ENCODE measurements around the gene SAMD1.
"Not testable (repeated sequence)": the region's sequence is repeated elsewhere in the genome, so short reads cannot be mapped to it uniquely, and the experiment has no call there.

Gene SAMD1

DNA sequence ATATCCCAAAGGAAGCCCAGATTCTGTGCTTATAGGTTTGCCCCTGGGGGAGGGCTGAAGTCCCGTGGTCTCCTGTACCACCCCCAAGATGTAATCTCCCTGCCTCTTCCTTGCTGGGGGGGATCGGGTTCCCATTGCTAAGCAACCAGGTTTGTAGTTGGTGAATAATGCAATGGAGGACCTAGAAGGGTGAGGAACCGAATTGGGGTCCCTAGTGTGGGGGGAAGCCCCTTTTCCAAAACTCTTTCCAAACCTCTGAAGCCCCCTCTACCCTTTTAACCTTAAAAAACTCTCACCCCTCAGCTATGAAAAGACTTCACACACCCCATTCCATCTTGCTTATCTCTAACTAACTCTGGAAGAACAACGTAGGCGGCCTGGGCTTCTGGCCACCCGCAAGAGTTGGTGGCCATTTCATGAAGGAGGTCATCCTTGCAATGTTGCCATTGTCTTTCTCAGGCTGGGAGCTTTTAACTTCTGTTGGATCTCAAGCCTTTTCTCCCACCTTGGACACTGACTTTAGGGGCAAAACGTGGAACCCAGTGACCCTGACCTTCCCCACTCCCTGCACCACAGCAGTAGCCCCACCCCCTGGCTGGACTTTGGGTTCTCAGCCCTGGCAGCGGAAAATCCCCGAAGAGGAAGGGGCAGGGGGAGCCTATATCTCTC is 29.3 kb downstream of the SAMD1 start:
- DNase-seq (ENCODE audit: low read depth, low spot score): no peak

DNA sequence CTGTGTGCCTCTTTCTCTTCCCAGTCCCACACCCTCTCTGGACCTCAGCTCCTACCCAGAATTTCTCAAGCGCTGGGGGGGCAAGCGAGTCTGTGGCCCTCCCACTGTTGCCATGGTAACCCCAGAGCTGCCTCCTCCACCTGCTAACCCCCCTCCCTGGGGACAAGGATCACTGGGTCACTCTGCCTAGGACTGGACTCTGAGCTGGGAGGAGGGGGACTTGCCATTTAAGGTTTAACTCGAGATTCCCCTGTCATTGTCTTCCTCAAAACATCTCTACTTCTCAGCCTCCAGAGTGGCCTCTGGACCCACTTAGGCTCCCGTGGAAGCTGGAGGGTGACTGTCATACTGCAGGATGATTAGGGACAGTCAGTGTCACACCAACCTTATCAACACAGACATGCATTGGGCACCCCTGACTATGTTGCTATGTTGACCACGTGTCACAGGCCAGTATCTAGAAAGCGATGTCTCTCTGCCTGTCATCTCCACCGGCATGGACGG is 30.8 kb downstream of the SAMD1 start:
- DNase-seq (ENCODE audit: low read depth, low spot score): no peak

DNA sequence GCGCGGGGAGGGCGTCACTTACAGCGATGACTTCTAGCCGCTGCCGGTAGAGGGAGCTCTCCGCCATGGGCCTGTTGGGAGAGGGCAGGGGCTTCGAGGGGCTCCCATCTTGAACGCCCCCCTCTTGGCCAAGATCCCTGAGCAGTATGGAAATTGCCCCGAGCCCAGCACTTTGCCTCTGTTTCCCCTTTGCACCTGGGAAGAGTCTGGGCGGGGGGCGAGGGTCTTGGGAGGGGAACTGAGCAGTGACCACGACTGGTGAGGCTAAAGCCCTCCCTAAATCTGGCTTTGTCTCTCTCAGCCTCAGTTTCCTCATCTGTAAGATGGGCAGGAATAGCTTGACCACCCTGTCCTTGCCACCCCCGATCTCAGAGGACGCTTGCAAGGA is 31.5 kb downstream of the SAMD1 start:
- DNase-seq (ENCODE audit: low read depth, low spot score): no peak

DNA sequence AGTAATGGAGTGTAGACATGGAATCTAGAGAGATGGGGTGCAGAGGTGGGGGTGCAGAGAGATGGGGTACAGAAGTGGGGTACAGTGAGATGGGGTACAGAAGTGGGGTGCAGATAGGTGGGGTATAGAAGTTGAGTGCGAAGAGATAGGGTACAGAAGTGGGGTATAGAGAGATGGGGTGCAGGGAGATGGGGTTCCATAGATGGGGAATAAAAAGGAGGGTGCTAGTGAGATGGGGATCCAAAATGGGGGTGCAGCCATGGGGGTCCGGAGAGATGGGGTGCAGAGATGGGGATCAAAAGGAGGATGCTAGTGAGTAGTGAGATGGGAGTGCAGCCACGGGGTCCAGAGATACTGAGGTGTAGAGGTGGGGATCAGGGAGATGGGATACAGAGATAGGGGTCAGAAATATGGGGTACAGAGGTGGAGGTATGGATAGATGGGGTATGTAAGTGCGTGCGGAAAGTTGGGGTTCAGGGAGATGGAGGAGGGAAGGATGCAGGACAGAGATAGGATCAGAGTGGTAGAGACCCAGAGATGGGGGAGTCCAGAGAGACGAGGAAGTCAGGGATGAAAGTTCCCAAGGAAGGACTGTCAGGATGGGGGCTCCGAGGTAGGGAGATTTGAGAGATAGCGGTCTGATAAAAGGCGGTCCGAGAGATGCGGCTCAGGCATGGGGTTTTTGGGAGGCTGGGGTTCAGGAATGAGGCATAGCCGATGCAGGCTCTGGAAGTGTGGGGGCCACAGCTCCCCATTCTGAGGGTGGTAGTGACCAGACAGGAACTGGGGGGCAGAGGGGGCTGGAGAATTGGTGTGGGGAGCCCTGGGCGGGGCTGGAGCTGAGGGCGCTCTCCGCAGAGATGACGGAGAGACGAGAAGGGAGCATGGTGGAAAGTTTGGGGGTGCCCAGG is 32.1 kb downstream of the SAMD1 start:
- no peak for DNase-seq (ENCODE audit: low read depth, low spot score)

DNA sequence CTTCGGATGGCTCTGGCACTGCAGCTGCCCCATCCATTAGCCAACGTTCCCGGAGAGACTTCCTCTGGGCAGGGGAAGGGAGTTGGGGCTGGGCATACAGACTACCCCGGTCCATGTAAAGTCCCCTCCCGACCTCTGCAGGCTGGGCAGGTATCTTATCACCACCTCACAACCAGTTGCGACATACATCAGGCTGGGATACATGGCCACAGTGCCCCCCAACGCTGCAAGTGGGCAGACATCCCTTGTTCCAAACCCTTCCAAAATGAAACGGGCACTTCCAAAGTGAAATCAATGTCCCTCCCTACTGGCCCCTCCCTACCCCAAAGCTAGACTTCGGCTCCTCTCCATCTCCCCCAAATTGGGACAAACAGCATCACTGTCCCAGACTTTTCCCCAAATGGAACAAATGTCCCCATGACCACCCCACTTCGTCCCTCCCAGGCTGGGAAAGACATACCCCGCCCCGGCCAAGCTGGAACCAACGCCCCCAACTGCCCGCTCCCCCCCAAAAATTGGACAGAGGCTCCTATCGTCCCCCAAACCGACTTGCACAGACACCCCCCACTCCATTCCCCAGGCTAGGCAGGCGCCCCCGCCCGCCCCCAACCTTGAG is 33.7 kb downstream of the SAMD1 start:
- DNase-seq (ENCODE audit: low read depth, low spot score): no peak

DNA sequence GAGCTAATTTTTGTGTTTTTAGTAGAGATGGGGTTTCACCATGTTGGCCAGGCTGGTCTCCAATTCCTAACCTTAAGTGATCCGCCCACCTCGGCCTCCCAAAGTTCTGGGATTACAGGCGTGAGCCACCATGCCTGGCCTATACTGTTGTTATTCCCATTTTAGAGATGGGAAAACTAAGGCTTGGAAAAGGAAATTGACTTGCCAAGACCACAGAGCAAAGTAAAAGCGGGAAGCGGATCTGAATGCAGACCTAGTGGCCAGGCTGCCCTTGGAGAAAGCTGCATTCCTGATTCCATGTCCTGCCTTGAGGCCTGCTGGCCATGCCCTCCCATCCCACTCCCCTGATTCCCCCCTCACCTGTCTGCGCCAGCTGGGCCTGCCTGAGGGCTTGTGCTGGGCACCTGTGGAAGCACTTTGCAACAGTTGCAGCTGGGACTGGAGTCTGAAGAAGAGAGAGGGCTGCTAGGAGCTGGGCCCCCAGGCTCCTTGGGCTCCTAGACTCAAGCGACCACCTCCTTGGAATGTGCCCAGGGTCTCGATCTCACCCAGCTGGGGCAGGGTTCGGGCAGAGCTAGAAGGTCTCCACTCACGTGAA is 34.4 kb downstream of the SAMD1 start:
- DNase-seq (ENCODE audit: low read depth, low spot score): no peak

DNA sequence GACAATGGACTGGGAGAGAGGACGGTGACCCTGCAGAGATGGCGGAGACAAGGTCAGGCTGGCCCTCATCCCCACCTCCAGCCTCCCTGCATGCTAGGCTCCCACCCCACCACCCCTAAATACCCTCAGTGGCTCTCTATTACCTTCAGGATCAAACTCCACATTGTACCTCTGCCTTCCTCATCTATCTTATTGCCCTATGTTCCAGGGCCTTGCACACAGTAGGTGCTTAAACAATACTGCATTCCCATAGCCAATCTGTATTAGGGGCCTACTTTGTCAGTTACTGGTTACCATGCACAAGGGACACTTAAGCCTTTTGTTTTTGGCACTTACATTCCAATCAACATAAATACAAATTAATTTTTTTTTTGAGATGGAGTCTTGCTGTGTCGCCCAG is 35.2 kb downstream of the SAMD1 start:
- DNase-seq (ENCODE audit: low read depth, low spot score): no peak

DNA sequence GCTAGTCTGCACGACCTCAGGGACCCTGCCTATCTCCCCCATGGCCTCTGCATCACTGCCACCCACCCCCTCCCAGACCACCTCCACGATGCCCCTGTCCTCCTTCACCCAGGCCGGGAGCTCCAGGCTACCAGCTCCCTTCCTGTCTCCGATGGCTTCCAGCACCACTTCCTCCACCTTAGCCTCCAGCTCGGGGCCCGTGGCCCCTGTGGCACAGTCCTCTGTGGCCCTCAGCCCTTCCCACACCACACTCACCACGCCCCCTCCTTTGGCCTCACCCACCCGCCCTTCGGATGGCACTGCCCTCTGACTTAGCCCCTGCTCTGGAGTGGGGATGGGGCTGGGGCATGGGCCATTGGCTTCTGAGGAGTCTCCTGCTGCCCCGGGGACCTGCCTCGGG is 35.8 kb downstream of the SAMD1 start:
- no peak for DNase-seq (ENCODE audit: low read depth, low spot score)

DNA sequence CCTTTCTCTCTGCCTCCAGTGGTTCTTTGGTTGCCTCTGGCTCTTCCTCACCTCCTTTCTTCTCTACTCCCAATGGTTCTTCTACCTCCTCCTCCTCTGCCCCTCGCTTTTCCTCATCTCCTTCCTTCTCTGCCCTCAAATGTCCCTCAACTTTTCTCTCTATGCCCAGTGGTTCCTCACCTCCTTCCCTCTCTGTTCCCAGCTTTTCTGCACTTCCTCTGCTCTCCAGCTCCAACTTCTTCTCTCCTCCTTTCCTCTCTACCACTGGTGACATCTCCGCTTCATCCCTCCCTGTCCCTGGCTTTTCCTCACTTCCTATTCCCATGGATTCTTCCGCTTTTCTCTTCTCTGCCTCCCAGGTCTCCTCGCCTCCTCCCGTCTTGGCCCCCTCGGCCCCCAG is 36.5 kb downstream of the SAMD1 start:
- no peak for DNase-seq (ENCODE audit: low read depth, low spot score)

DNA sequence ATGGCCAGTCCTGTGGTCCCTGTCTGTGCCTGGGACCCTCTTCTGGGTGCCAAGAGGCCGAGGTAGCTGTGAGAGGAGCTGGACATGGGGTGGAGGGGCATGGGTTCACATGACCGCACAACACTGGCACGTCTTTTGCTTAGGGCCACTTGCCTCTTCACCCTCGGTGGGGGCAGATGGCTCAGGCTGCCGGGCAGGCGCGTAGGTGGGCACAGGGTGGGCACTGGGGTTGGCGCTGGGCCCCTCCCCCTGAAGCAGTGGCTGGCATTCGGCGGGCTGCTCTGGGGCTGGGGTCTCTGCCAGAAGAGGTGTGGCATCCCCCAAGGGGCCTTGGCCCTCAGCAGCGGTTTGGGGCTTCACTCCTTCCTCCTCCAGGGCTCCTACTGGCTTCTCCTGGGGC is 37.1 kb downstream of the SAMD1 start:
- no peak for DNase-seq (ENCODE audit: low read depth, low spot score)

DNA sequence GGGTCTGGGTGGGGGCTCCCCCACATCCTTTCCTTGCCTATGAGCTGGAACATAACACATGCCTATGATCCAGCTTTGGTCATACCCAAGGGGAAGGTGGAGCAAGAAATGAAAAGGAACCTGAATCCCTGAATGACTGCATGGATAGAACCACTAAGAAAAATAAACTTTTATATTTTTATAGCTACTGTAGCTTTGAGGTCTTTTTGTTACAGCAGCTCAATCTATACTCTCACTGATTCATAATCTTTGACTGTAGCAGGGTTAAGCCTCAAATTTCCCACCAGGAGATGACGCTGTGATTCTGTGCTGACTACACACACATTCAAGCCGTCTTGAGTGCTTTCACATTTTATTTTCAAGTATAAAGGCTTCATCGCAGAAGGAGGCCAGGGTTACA is 37.5 kb downstream of the SAMD1 start:
- no peak for DNase-seq (ENCODE audit: low read depth, low spot score)

DNA sequence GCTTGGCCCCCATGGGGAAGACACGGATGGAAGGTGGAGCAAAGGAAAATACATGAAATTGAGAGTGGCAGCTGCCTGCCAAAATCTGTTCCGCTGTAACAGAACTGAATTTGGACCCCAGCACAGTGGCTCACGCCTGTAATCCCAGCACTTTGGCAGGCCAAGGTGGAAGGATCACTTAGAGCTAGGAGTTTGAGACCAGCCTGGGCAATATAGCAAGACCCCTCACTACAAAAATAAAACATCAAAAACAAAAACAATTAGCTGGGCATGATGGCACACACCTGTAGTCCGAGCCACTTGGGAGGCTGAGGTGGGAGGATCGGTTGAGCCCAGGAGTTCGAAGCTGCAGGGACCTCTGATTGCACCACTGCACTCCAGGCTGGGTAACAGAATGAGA is 38.1 kb downstream of the SAMD1 start:
- DNase-seq (ENCODE audit: low read depth, low spot score): no peak

DNA sequence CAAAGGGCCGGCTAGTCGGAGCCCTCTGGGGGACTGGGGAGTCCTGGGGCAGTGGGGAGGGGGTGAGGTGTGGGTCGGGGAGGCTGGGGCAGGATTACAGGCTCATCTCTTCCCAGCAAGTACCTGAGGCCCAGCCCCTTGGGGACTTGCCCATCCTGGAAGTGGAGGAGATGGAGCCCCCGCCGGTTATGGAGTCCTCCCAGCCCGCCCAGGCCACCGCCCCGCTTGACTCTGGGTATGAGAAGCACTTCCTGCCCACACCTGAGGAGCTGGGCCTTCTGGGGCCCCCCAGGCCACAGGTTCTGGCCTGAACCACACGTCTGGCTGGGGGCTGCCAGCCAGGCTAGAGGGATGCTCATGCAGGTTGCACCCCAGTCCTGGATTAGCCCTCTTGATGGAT is 38.6 kb downstream of the SAMD1 start:
- no peak for DNase-seq (ENCODE audit: low read depth, low spot score)

DNA sequence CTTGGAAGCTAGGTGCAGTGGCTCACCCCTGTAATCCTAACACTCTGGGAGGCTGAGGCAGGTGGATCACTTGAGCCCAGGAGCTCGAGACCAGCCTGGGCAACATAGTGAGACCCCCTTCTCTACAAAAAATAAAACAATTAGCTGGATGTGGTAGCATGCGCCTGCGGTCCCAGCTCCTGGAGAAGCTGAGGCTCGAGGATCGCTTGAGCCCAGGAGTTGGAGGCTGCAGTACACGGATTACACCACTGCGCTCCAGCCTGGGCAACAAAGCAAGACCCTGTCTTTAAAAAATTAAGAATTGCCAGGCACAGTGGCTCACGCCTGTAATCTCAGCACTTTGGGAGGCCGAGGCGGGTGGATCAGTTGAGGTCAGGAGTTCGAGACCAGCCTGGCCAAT is 39.6 kb downstream of the SAMD1 start:
- DNase-seq (ENCODE audit: low read depth, low spot score): not testable (repeated sequence)

DNA sequence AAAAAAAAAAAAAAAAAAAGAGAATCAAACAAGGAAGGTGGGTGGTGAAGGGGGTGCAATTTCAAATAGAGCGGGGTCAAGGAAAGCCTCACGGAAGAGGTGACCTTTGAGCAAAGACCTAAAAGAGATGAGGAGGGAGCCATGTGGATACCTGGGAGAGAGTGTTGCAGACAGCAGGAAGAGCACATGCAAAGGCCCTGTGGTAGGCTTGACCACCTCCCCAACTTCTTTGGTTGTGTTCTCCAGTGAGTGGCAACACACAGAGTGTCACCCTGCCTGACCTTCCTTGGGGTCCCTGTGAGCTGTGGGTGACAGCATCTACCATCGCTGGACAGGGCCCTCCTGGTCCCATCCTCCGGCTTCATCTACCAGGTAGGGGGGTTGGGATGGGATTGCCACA is 40.0 kb downstream of the SAMD1 start:
- DNase-seq (ENCODE audit: low read depth, low spot score): no peak

DNA sequence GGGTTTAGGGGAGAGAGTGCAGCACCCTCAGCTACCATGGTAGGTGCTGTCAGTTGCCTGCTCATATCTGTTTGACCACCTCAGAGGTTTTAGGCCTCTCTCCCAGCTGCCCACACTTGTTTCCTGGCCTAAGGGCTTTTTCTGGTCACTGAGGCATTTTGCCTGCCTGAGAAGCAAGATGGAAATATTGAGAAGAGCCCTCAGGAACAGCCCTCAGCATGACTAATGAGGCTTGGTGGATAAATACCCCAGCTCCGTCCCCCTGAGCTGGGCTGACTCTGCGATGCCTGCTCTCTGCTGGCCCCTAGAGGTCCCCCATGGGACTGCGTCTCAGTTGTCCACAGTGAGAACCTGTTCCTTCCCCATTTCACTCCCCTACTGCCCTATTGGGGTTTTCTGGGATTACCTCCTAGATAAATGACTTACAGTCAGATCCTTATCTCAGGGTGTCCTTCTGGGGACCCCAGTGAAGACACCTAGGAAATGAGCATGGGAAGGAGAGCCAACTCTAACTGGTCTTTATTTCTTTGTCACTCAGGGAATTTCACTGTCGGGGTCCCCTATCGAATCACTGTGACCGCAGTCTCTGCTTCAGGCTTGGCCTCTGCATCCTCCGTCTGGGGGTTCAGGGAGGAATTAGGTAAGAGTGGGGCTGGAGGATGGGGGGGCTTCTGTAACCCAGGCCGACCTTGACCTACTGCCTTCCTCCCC is 42.0 kb downstream of the SAMD1 start:
- peak; percentile 48 for DNase-seq (ENCODE audit: low read depth, low spot score)

DNA sequence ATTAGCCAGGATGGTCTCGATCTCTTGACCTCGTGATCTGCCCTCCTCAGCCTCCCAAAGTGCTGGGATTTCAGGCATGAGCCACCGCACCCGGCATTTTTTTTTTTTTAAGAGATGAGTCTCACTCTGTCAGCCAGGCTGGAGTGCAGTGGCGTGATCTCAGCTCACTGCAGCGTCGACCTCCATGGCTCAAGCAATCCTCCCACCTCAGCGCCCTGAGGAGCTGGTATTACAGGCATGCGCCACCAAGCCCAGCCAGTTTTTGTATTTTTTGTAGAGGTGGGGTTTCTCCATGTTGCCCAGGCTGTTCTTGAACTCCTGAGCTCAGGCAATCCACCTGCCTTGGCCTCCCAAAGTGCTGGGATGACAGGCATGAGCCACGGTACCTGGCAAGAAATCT is 42.7 kb downstream of the SAMD1 start:
- DNase-seq (ENCODE audit: low read depth, low spot score): not testable (repeated sequence)

DNA sequence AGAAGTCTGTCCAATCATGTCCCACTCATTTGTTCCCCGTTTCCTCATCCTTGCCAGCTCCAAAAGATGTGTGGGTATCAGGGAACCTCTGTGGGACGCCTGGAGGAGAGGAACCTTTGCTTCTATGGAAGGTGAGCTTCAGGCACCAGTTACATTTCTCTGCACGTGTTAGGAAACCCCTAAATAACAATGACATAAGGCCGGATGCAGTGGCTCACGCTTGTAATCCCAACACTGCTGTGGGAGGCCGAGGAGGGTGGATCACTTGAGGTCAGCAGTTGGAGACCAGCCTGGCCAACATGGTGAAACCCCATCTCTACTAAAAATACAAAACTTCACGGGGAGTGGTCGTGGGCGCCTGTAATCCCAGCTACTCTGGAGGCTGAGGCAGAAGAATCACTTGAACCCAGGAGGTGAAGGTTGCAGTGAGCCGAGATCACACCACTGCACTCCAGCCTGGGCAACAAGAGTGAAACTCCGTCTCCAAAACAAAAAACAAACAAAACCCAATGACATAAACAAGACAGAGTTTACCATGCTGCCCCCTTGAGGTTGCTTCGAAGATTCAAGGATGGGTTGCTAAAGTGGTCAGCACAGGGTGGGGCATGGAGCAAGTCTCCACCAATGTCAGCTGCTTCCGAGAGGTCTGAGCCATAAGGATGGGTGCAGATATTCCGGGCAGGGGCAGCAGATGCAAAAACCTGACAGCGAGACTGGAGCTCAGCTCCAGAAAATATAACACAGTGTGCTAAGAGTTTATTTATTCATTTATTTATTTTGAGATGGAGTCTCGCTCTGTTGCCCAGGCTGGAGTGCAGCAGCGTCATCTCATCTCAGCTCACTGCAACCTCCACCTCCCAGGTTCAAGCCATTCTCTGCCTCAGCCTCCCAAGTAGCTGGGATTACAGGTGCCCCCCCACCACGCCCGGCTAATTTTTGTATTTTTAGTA is 47.6 kb downstream of the SAMD1 start:
- not testable (repeated sequence) for DNase-seq (ENCODE audit: low read depth, low spot score)

DNA sequence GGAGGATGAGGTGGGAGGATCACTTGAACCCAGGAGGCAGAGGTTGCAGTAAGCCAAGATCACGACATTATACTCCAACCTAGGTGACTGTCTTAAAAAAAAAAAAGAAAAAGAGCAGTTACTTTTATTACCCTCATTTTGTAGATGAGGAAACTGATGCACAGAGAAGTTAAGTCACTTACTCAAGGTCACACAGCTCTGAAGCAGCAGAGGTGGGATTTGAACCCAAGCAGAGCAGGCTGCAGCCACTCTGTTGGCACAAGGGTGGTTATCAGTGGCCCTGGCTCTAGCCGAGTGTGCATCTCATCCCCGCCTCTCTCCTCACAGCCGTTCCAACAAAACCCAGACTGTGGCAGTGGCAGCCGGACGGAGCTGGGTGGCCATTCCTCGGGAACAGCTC is 51.4 kb downstream of the SAMD1 start:
- no peak for DNase-seq (ENCODE audit: low read depth, low spot score)

Data from activated CD4-positive, CD25-positive, alpha-beta regulatory T cell treated with anti-CD3 and anti-CD28 coated beads, Interleukin-2, amount 50 U/mL, for 16 hours (primary cell).